Trophoblast cell (in vitro differentiated cells and primary cell): ENCODE measurements around the gene CNIH1.
"Not testable (repeated sequence)": the region's sequence is repeated elsewhere in the genome, so short reads cannot be mapped to it uniquely, and the experiment has no call there.

Experiments
- DNase-seq, 2 donors: peaks; one replicate each; pipeline ENCODE4 v3.0.0-alpha.2; 2016
- H2AFZ ChIP-seq: 2 replicates; pipeline ENCODE4 v1.6.1; 2013; ENCODE audit warnings: low read length, moderate library complexity, mild to moderate bottlenecking; ENCODE audit not compliant: insufficient read depth, poor library complexity
- H2AK5ac ChIP-seq: 2 replicates; pipeline ENCODE4 v1.6.1; 2013; ENCODE audit warnings: mild to moderate bottlenecking, low read length
- H2BK120ac ChIP-seq: 2 replicates; pipeline ENCODE4 v1.6.1; 2013; ENCODE audit warnings: low read length, mild to moderate bottlenecking, moderate library complexity; ENCODE audit not compliant: insufficient read depth, poor library complexity
- H2BK12ac ChIP-seq: 2 replicates; pipeline ENCODE4 v1.6.1; 2013; ENCODE audit warnings: mild to moderate bottlenecking, low read length, moderate library complexity
- H2BK5ac ChIP-seq: 2 replicates; pipeline ENCODE4 v1.6.1; 2013; ENCODE audit warnings: low read length, low read depth, moderate library complexity, mild to moderate bottlenecking; ENCODE audit not compliant: poor library complexity
- H3K14ac ChIP-seq: 2 replicates; pipeline ENCODE4 v1.6.1; 2013; ENCODE audit warnings: mild to moderate bottlenecking, low read length
- H3K18ac ChIP-seq: 2 replicates; pipeline ENCODE4 v1.6.1; 2013; ENCODE audit warnings: mild to moderate bottlenecking, low read length
- H3K23ac ChIP-seq: 2 replicates; pipeline ENCODE4 v1.6.1; 2013; ENCODE audit warnings: low read length
- H3K27ac ChIP-seq: 2 replicates; pipeline ENCODE4 v1.5.1; 2013; ENCODE audit warnings: low read depth, mild to moderate bottlenecking, inconsistent platforms, low read length, moderate library complexity
- H3K27me3 ChIP-seq: 2 replicates; pipeline ENCODE4 v1.6.1; 2013; ENCODE audit warnings: inconsistent platforms, mild to moderate bottlenecking, low read length, moderate library complexity; ENCODE audit not compliant: insufficient read depth
- H3K36me3 ChIP-seq, 2 experiments: 1 replicate in 1 of 2; 2 replicates in 1 of 2; pipeline ENCODE4 v1.6.1; 2013; ENCODE audit warnings: low read length in 2 of 2, mild to moderate bottlenecking in 2 of 2, moderate library complexity in 1 of 2; ENCODE audit not compliant: insufficient read depth in 2 of 2, control insufficient read depth in 1 of 2
- H3K4ac ChIP-seq: 2 replicates; pipeline ENCODE4 v1.6.1; 2013; ENCODE audit warnings: low read depth, mild to moderate bottlenecking, low read length, moderate library complexity
- H3K4me1 ChIP-seq, 2 experiments: 1 replicate in 1 of 2; 2 replicates in 1 of 2; pipeline ENCODE4 v1.6.1; 2013; ENCODE audit warnings: low read length in 2 of 2, mild to moderate bottlenecking in 2 of 2, moderate library complexity in 1 of 2; ENCODE audit not compliant: insufficient read depth in 2 of 2, control insufficient read depth in 1 of 2
- H3K4me2 ChIP-seq: 2 replicates; pipeline ENCODE4 v1.6.1; 2013; ENCODE audit warnings: inconsistent platforms, mild to moderate bottlenecking, low read length, moderate library complexity
- H3K4me3 ChIP-seq: 2 replicates; pipeline ENCODE4 v1.5.1; 2013; ENCODE audit warnings: mild to moderate bottlenecking, low read depth, low read length, inconsistent platforms
- H3K79me1 ChIP-seq: one replicate; pipeline ENCODE4 v1.6.1; 2013; ENCODE audit warnings: low read length
- H3K79me2 ChIP-seq: 2 replicates; pipeline ENCODE4 v1.6.1; 2013; ENCODE audit warnings: low read length, mild to moderate bottlenecking; ENCODE audit not compliant: control insufficient read depth, insufficient read depth, poor library complexity
- H3K9ac ChIP-seq: 2 replicates; pipeline ENCODE4 v1.6.1; 2013; ENCODE audit warnings: mild to moderate bottlenecking, low read length
- H3K9me3 ChIP-seq: 2 replicates; pipeline ENCODE4 v1.6.1; 2013; ENCODE audit warnings: low read depth, mild to moderate bottlenecking, control low read depth, inconsistent platforms, low read length; ENCODE audit not compliant: insufficient read depth
- H4K12ac ChIP-seq: 2 replicates; pipeline ENCODE4 v1.6.1; 2013; ENCODE audit warnings: low read depth, mild to moderate bottlenecking, low read length, moderate library complexity
- H4K8ac ChIP-seq: 2 replicates; pipeline ENCODE4 v1.6.1; 2013; ENCODE audit warnings: low read depth, mild to moderate bottlenecking, low read length, moderate library complexity
- H4K91ac ChIP-seq: one replicate; pipeline ENCODE4 v1.6.1; 2013; ENCODE audit warnings: low read depth, mild to moderate bottlenecking, low read length, moderate library complexity
- WGBS: extraction: QIAGEN DNeasy Blood & Tissue Kit; methylation state at CpG from one replicate; pipeline ENCODE4 v1.1.7; 2013; ENCODE audit warnings: missing lambda C conversion rate; ENCODE audit not compliant: insufficient read length, insufficient coverage; ENCODE audit errors: extremely low coverage; 5-methylcytosine and 5-hydroxymethylcytosine counted together

Gene CNIH1

GRCh38 chr14:54437954-54438353 is 3.2 kb downstream of the CNIH1 start:
- not testable (repeated sequence) for H3K14ac ChIP-seq, H4K8ac ChIP-seq, H2AK5ac ChIP-seq, H3K18ac ChIP-seq, H3K9ac ChIP-seq, H4K91ac ChIP-seq, H3K9me3 ChIP-seq, H2BK12ac ChIP-seq, H2BK5ac ChIP-seq, H2BK120ac ChIP-seq, H3K36me3 ChIP-seq, H3K27ac ChIP-seq, H3K79me1 ChIP-seq, H3K4me1 ChIP-seq, H3K4me3 ChIP-seq, H3K27me3 ChIP-seq, DNase-seq, H2AFZ ChIP-seq, H3K4ac ChIP-seq, H4K12ac ChIP-seq, H3K23ac ChIP-seq, H3K4me2 ChIP-seq
- no CpG with 5 or more reads among the region's 4 CpGs for WGBS
- peaks cover 11% of the 10 kb centered on the region for H3K79me2 ChIP-seq

- Histone ChIP-seq H3K9me3 (no peaks in the 10 kb centered on the region), H3K36me3 (peaks cover 3 to 4% of the 10 kb centered on the region in 2 experiments), H3K4ac (no peak overlapping the region), H2BK5ac (no peak overlapping the region), H3K27ac (no peak overlapping the region), H3K23ac (no peak overlapping the region), H2BK12ac (no peak overlapping the region), H3K4me2 (no peak overlapping the region), H4K12ac (no peak overlapping the region), H4K8ac (no peak overlapping the region), H3K14ac (no peak overlapping the region), H4K91ac (no peak overlapping the region), H3K4me3 (no peak overlapping the region), H3K4me1 (peaks cover 0 to 3% of the 10 kb centered on the region in 2 experiments), H2AFZ (no peak overlapping the region), H3K79me2 (peaks cover 9% of the 10 kb centered on the region), H3K27me3 (no peaks in the 10 kb centered on the region), H3K79me1 (no peaks in the 10 kb centered on the region), H2BK120ac (no peak overlapping the region), H2AK5ac (no peak overlapping the region), H3K18ac (no peak overlapping the region), H3K9ac (no peak overlapping the region)
- peak in 1 of 2 donors; percentile 71 for DNase-seq
- WGBS: no CpG with 5 or more reads among the region's 4 CpGs
Measured at GRCh38 chr14:54435500-54435981, 5.6 kb downstream of the CNIH1 start.

GRCh38 chr14:54428527-54428926 is 12.6 kb downstream of the CNIH1 start:
- Histone ChIP-seq H2BK120ac (no peak overlapping the region), H3K23ac (no peak overlapping the region), H3K79me1 (no peaks in the 10 kb centered on the region), H3K4ac (no peak overlapping the region), H3K36me3 (peaks cover 10 to 13% of the 10 kb centered on the region in 2 experiments), H2BK5ac (no peak overlapping the region), H2AK5ac (no peak overlapping the region), H4K91ac (no peak overlapping the region), H4K12ac (no peak overlapping the region), H3K4me3 (no peak overlapping the region), H3K9ac (no peak overlapping the region), H3K79me2 (no peaks in the 10 kb centered on the region), H3K14ac (no peak overlapping the region), H2AFZ (no peak overlapping the region), H3K18ac (no peak overlapping the region), H3K4me1 (no peaks in the 10 kb centered on the region), H3K4me2 (no peak overlapping the region), H3K27me3 (no peaks in the 10 kb centered on the region), H3K9me3 (no peaks in the 10 kb centered on the region), H3K27ac (no peak overlapping the region), H4K8ac (no peak overlapping the region), H2BK12ac (no peak overlapping the region)
- WGBS: 100% methylated on average over 2 of the region's 2 CpGs
- no peak for DNase-seq

- Histone ChIP-seq H3K9ac (no peak overlapping the region), H3K79me2 (no peaks in the 10 kb centered on the region)
Measured at GRCh38 chr14:54427871-54428270, 13.3 kb downstream of the CNIH1 start.

More at GRCh38 chr14:54427871-54428270, 13.3 kb downstream of the CNIH1 start:
- H3K4me3 ChIP-seq: no peak overlapping the region
- no peak for DNase-seq
- H3K4me1 ChIP-seq: no peaks in the 10 kb centered on the region
- no peak overlapping the region for H2BK12ac ChIP-seq
- H3K27me3 ChIP-seq: no peaks in the 10 kb centered on the region
- no peak overlapping the region for H2AK5ac ChIP-seq
- H2AFZ ChIP-seq: no peak overlapping the region
- peaks cover 10 to 14% of the 10 kb centered on the region in 2 experiments for H3K36me3 ChIP-seq
- H3K4me2 ChIP-seq: no peak overlapping the region
- H3K79me1 ChIP-seq: no peaks in the 10 kb centered on the region
- no peak overlapping the region for H3K4ac ChIP-seq
- H3K27ac ChIP-seq: no peak overlapping the region
- H4K91ac ChIP-seq: no peak overlapping the region
- no peak overlapping the region for H4K8ac ChIP-seq
- no CpG with 5 or more reads among the region's 3 CpGs for WGBS
- H4K12ac ChIP-seq: no peak overlapping the region
- H3K18ac ChIP-seq: no peak overlapping the region
- H3K14ac ChIP-seq: no peak overlapping the region
- no peak overlapping the region for H2BK120ac ChIP-seq
- H2BK5ac ChIP-seq: no peak overlapping the region
- H3K23ac ChIP-seq: no peak overlapping the region
- H3K9me3 ChIP-seq: no peaks in the 10 kb centered on the region
